T-cell (primary cell): ENCODE results near the gene FANCL. TPM values are rescaled to one million over a fixed set of nuclear protein-coding genes. Genes with fewer than 3 reads are reported as not detected.

Source experiments
- ATAC-seq, 4 experiments: fragments of 200-7000 bp in 3 of 4; fragments of 150-1000 bp in 1 of 4; cut with Tn5 transposase; replicated peaks in 1 of 4; 1 replicate in 3 of 4; 2 replicates in 1 of 4; pipeline ENCODE4 v1.10.0; 2021; ENCODE audit warnings: moderate library complexity in 3 of 4, mild to moderate bottlenecking in 2 of 4, moderate number of reproducible peaks in 1 of 4
- CTCF ChIA-PET, 2 donors: fragments of 300-600 bp; sonication (Branson Sonifier 250); formaldehyde crosslinking; loops; one replicate each; lab custom pipeline; 2022; ENCODE audit warnings: antibody characterized with exemption in 2 of 2; lab: Charles Lee
- POLR2A ChIA-PET, 2 donors: fragments of 300-600 bp; sonication (Branson Sonifier 250); formaldehyde crosslinking; loops; one replicate each; lab custom pipeline; 2022; ENCODE audit warnings: antibody characterized with exemption in 2 of 2; lab: Charles Lee
- DNase-seq, 35 experiments: peaks; one replicate each; pipeline versions ENCODE4 v3.0.0 to v3.0.0-alpha.2; 2013 to 2023
- H3K27ac ChIP-seq: one replicate; pipeline ENCODE4 v1.5.1; 2013; ENCODE audit warnings: low read length
- H3K27me3 ChIP-seq, 2 experiments: replicated peaks in 1 of 2; 1 replicate in 1 of 2; 2 replicates in 1 of 2; pipeline versions ENCODE4 v1.6.1 to v1.7.0; 2013; ENCODE audit warnings: low read length in 1 of 2, mixed read lengths in 1 of 2; ENCODE audit not compliant: control insufficient read depth in 2 of 2, insufficient read depth in 2 of 2; ENCODE audit errors: extremely low read depth in 1 of 2
- H3K36me3 ChIP-seq, 2 donors: 1 replicate in 1 of 2; 2 replicates in 1 of 2; pipeline versions ENCODE4 v1.6.1 to v1.7.0; 2013; ENCODE audit warnings: low read length in 1 of 2; ENCODE audit not compliant: control insufficient read depth in 2 of 2, insufficient read depth in 1 of 2; ENCODE audit errors: extremely low read depth in 1 of 2
- H3K4me1 ChIP-seq, 2 experiments: 1 replicate in 1 of 2; 2 replicates in 1 of 2; pipeline versions ENCODE4 v1.6.1 to v1.7.0; 2013; ENCODE audit warnings: low read length in 2 of 2, mixed read lengths in 1 of 2; ENCODE audit not compliant: insufficient read depth in 2 of 2, control insufficient read depth in 1 of 2; ENCODE audit errors: extremely low read depth in 1 of 2
- H3K4me3 ChIP-seq, 2 donors: 1 replicate in 1 of 2; 2 replicates in 1 of 2; pipeline versions ENCODE4 v1.5.1 to v1.7.0; 2013; ENCODE audit warnings: mild to moderate bottlenecking in 2 of 2, low read length in 1 of 2, moderate library complexity in 1 of 2; ENCODE audit not compliant: control insufficient read depth in 1 of 2; ENCODE audit errors: extremely low read depth in 1 of 2
- H3K9me3 ChIP-seq: 2 replicates; pipeline ENCODE4 v1.7.0; 2013
- H3K27ac Mint-ChIP-seq, 2 donors: one replicate each; pipeline ENCODE4 v1.8.0; 2020 to 2021; ENCODE audit warnings: mild to moderate bottlenecking in 2 of 2, mixed read lengths in 2 of 2
- H3K27me3 Mint-ChIP-seq, 2 donors: one replicate each; pipeline ENCODE4 v1.8.0; 2021 to 2022; ENCODE audit warnings: mixed read lengths in 2 of 2
- H3K36me3 Mint-ChIP-seq: one replicate; pipeline ENCODE4 v1.8.0; 2021; ENCODE audit warnings: mixed read lengths
- H3K4me1 Mint-ChIP-seq, 3 donors: one replicate each; pipeline ENCODE4 v1.8.0; 2020 to 2022; ENCODE audit warnings: mixed read lengths in 3 of 3, mild to moderate bottlenecking in 1 of 3
- H3K4me3 Mint-ChIP-seq, 3 donors: one replicate each; pipeline ENCODE4 v1.8.0; 2020 to 2022; ENCODE audit warnings: mild to moderate bottlenecking in 3 of 3, mixed read lengths in 3 of 3, moderate library complexity in 3 of 3
- H3K9me3 Mint-ChIP-seq, 3 donors: one replicate each; pipeline ENCODE4 v1.8.0; 2020 to 2022; ENCODE audit warnings: mixed read lengths in 3 of 3
- WGBS: methylation state at CpG from one replicate; pipeline ENCODE4 v1.1.5; 2013; ENCODE audit warnings: missing lambda C conversion rate; ENCODE audit not compliant: insufficient coverage; 5-methylcytosine and 5-hydroxymethylcytosine counted together
- total RNA-seq, 35 experiments: library from RNA in 6 of 35; stranded (reverse) in 6 of 35; fragments of 120-200 nt in 1 of 35; gene quantifications; one replicate each; pipeline versions ENCODE4 v1.2.1 to v1.2.4 and lab custom pipeline; 2013 to 2026

Gene FANCL
- total RNA-seq, 5 donors from 2014 or later (not counting 1 experiment from before 2014, with no cell fraction given): 2.4 to 7.4 (median 5.2) TPM

- H3K4me3 ChIP-seq: no peak overlapping the region
- H3K27ac ChIP-seq: no peak overlapping the region
- no peak overlapping the region for H3K4me3 Mint-ChIP-seq
- no peaks in the 10 kb centered on the region for H3K4me1 ChIP-seq
- no peaks in the 10 kb centered on the region for H3K4me1 Mint-ChIP-seq
- DNase-seq (no peak), ATAC-seq (no peak)
- no peaks in the 10 kb centered on the region for H3K27me3 Mint-ChIP-seq
- H3K36me3 ChIP-seq: peaks cover 0 to 5% of the 10 kb centered on the region in 2 donors
- POLR2A ChIA-PET: no interaction called here
- no peaks in the 10 kb centered on the region for H3K9me3 Mint-ChIP-seq
- no peaks in the 10 kb centered on the region for H3K9me3 ChIP-seq
- WGBS: 100% methylated on average over 2 of the region's 5 CpGs
- no peak overlapping the region for H3K27ac Mint-ChIP-seq
- no peaks in the 10 kb centered on the region for H3K27me3 ChIP-seq
- CTCF ChIA-PET: no interaction called here
- peaks cover 34% of the 10 kb centered on the region for H3K36me3 Mint-ChIP-seq
These were observed 109.7 kb downstream of the FANCL start for GRCh38 chr2:58131191-58132011.

DNA sequence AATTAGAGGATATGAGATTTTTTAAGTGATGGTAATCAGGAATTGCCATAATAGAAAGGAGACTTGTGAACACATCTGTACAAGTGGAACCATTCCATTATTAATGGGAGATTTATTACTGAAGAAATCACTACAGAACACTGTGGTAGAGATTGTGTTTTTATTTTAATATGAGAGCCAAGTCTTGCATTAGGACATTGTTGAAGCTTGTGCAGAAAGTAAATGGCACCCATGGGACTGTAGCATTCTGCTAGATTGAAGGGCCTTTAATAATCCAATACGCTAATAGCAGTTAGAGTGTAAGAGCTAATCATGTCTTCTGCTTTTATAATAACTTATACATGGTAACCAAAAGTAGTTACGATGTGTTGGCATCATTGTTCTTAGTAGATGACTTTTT is 110.9 kb downstream of the FANCL start:
- Histone ChIP-seq H3K4me3 (no peak overlapping the region), H3K9me3 (no peaks in the 10 kb centered on the region), H3K36me3 (peaks cover 0 to 5% of the 10 kb centered on the region in 2 donors), H3K27ac (no peak overlapping the region), H3K4me1 (no peaks in the 10 kb centered on the region), H3K27me3 (no peaks in the 10 kb centered on the region)
- ATAC-seq (no peak), DNase-seq (no peak)
- peaks cover 30% of the 10 kb centered on the region for H3K36me3 Mint-ChIP-seq
- no peak overlapping the region for H3K27ac Mint-ChIP-seq
- H3K9me3 Mint-ChIP-seq: no peaks in the 10 kb centered on the region
- no peaks in the 10 kb centered on the region for H3K4me1 Mint-ChIP-seq
- H3K27me3 Mint-ChIP-seq: no peaks in the 10 kb centered on the region
- ChIA-PET POLR2A (no interaction called here), CTCF (no interaction called here)
- H3K4me3 Mint-ChIP-seq: no peak overlapping the region
- WGBS: no CpG with 5 or more reads among the region's 2 CpGs

DNA sequence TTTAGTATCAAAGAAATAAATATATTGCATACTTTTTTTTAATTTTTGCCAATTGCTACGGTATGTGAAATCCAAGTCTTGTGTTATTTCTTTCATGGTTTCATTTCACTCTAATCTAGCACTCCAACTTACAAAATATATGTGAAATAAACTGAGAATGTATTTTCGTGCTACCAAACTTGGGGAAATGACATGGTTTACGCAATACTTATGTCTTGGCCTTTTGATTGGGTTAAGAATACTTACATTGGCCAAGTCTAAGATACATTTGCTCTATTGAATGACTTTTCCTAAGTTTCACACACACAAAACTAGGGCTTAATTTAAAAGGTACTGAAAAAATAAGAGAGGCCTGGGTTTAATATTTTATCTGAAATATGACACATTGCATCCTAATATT is 114.0 kb downstream of the FANCL start:
- no CpG with 5 or more reads among the region's 3 CpGs for WGBS
- no peak for DNase-seq

GRCh38 chr2:58122540-58122939 is 118.6 kb downstream of the FANCL start:
- 100% methylated on average over 1 of the region's 3 CpGs for WGBS
- Histone ChIP-seq H3K4me3 (no peak overlapping the region), H3K36me3 (no peaks in the 10 kb centered on the region), H3K27ac (no peak overlapping the region), H3K27me3 (no peaks in the 10 kb centered on the region), H3K9me3 (no peaks in the 10 kb centered on the region), H3K4me1 (no peaks in the 10 kb centered on the region)
- H3K4me3 Mint-ChIP-seq: no peak overlapping the region
- ChIA-PET POLR2A (no interaction called here), CTCF (no interaction called here)
- H3K4me1 Mint-ChIP-seq: no peaks in the 10 kb centered on the region
- no peak for ATAC-seq
- peaks cover 43% of the 10 kb centered on the region for H3K36me3 Mint-ChIP-seq
- no peak for DNase-seq
- H3K27ac Mint-ChIP-seq: no peak overlapping the region
- peaks cover 0 to 5% (median 0%) of the 10 kb centered on the region in 3 donors for H3K9me3 Mint-ChIP-seq
- H3K27me3 Mint-ChIP-seq: no peaks in the 10 kb centered on the region

More for the DNA sequence above, 114.0 kb downstream of the FANCL start:
- Mint-ChIP-seq H3K27me3 (no peaks in the 10 kb centered on the region), H3K36me3 (peaks cover 30% of the 10 kb centered on the region), H3K9me3 (no peaks in the 10 kb centered on the region), H3K4me1 (no peaks in the 10 kb centered on the region), H3K27ac (no peak overlapping the region), H3K4me3 (no peak overlapping the region)
- Histone ChIP-seq H3K9me3 (no peaks in the 10 kb centered on the region), H3K4me3 (no peak overlapping the region), H3K36me3 (peaks cover 0 to 3% of the 10 kb centered on the region in 2 donors), H3K27ac (no peak overlapping the region), H3K4me1 (no peaks in the 10 kb centered on the region), H3K27me3 (no peaks in the 10 kb centered on the region)
- CTCF ChIA-PET: no interaction called here
- POLR2A ChIA-PET: no interaction called here
- ATAC-seq: no peak

GRCh38 chr2:58122040-58122439 is 119.1 kb downstream of the FANCL start:
- Histone ChIP-seq H3K27me3 (no peaks in the 10 kb centered on the region), H3K36me3 (no peaks in the 10 kb centered on the region), H3K9me3 (no peaks in the 10 kb centered on the region), H3K4me1 (no peaks in the 10 kb centered on the region), H3K27ac (no peak overlapping the region), H3K4me3 (no peak overlapping the region)
- DNase-seq (no peak), ATAC-seq (no peak)
- H3K4me1 Mint-ChIP-seq: no peaks in the 10 kb centered on the region
- no peak overlapping the region for H3K27ac Mint-ChIP-seq
- POLR2A ChIA-PET: no interaction called here
- H3K36me3 Mint-ChIP-seq: peaks cover 46% of the 10 kb centered on the region
- no CpG with 5 or more reads among the region's 3 CpGs for WGBS
- peaks cover 0 to 5% (median 0%) of the 10 kb centered on the region in 3 donors for H3K9me3 Mint-ChIP-seq
- CTCF ChIA-PET: no interaction called here
- H3K4me3 Mint-ChIP-seq: no peak overlapping the region
- H3K27me3 Mint-ChIP-seq: no peaks in the 10 kb centered on the region

DNA sequence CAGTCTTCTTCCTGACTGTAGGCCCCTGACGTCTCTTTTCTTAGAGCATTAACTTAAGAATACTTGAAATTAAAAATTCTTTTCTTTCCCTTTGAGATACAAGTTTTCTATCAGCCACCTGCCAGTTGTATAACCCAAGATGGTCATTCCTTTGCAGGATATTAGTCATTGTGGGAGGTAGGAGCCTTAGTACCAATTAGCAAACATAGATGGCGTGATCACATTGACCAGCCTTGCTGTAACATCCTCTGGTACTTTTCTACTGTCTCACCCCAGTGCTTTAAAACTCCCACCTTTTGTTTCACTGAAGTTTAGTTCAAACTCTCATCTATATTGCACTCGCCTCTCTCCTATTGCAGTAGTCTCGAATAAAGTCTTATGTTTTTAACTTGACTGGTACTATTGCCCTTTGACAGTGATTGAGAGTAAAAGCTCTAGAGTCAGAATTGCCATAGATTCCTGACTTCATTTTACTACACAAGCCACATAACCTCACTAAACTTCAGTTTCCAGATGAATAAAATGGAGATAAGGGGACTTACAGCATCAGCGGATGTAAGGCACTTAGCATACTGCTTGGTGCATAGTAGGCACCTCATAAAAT is 120.4 kb downstream of the FANCL start:
- ATAC-seq (no peak), DNase-seq (no peak)
- WGBS: 88% methylated on average over 1 of the region's 5 CpGs
- Mint-ChIP-seq H3K9me3 (peaks cover 0 to 5% (median 0%) of the 10 kb centered on the region in 3 donors), H3K27ac (no peak overlapping the region), H3K27me3 (no peaks in the 10 kb centered on the region), H3K4me1 (no peaks in the 10 kb centered on the region), H3K36me3 (peaks cover 58% of the 10 kb centered on the region), H3K4me3 (no peak overlapping the region)
- no peaks in the 10 kb centered on the region for H3K4me1 ChIP-seq
- H3K27ac ChIP-seq: no peak overlapping the region
- H3K4me3 ChIP-seq: no peak overlapping the region
- no peaks in the 10 kb centered on the region for H3K9me3 ChIP-seq
- H3K27me3 ChIP-seq: no peaks in the 10 kb centered on the region
- ChIA-PET POLR2A (no interaction called here), CTCF (no interaction called here)
- H3K36me3 ChIP-seq: no peaks in the 10 kb centered on the region
